H9 (cell line): Measurements from ENCODE around the gene GADD45A. TPM values are rescaled to one million over a fixed set of nuclear protein-coding genes. Genes with fewer than 3 reads are reported as not detected.

Experiments used
- DNase-seq: peaks from one replicate; pipeline ENCODE4 v3.0.0-alpha.2; 2017
- H2AFZ ChIP-seq: one replicate; pipeline ENCODE4 v1.6.1; 2013; ENCODE audit warnings: mild to moderate bottlenecking, low read length, control low read depth, moderate library complexity
- H2AK5ac ChIP-seq: 2 replicates; pipeline ENCODE4 v1.6.1; 2013; ENCODE audit warnings: low read length, control low read depth, mixed read lengths; ENCODE audit not compliant: insufficient read length
- H2BK120ac ChIP-seq: one replicate; pipeline ENCODE4 v1.6.1; 2013; ENCODE audit warnings: low read depth, mild to moderate bottlenecking, low read length, control low read depth, inconsistent platforms; ENCODE audit not compliant: poor library complexity, severe bottlenecking
- H2BK12ac ChIP-seq: 2 replicates; pipeline ENCODE4 v1.6.1; 2013; ENCODE audit warnings: low read length, control low read depth, mixed read lengths, low read depth; ENCODE audit not compliant: insufficient read length
- H2BK15ac ChIP-seq: 2 replicates; pipeline ENCODE4 v1.6.1; 2013; ENCODE audit warnings: low read depth, low read length, control low read depth
- H2BK20ac ChIP-seq: one replicate; pipeline ENCODE4 v1.6.1; 2013; ENCODE audit warnings: low read depth, mild to moderate bottlenecking, low read length, control low read depth, inconsistent platforms; ENCODE audit not compliant: poor library complexity, severe bottlenecking
- H2BK5ac ChIP-seq: 2 replicates; pipeline ENCODE4 v1.6.1; 2013; ENCODE audit warnings: low read length, control low read depth, mixed read lengths; ENCODE audit not compliant: insufficient read length
- H3K14ac ChIP-seq: 2 replicates; pipeline ENCODE4 v1.6.1; 2013; ENCODE audit warnings: low read length, control low read depth; ENCODE audit not compliant: insufficient read depth
- H3K18ac ChIP-seq: 2 replicates; pipeline ENCODE4 v1.6.1; 2013; ENCODE audit warnings: low read depth, mild to moderate bottlenecking, mixed read lengths, low read length, control low read depth; ENCODE audit not compliant: insufficient read length
- H3K23ac ChIP-seq: 2 replicates; pipeline ENCODE4 v1.6.1; 2013; ENCODE audit warnings: low read length, control low read depth, mixed read lengths, low read depth; ENCODE audit not compliant: insufficient read length
- H3K23me2 ChIP-seq: 2 replicates; pipeline ENCODE4 v1.6.1; 2013; ENCODE audit warnings: low read depth, mild to moderate bottlenecking, mixed read lengths, low read length, control low read depth; ENCODE audit not compliant: insufficient read length, poor library complexity, severe bottlenecking
- H3K27ac ChIP-seq: 2 replicates; pipeline ENCODE4 v1.5.1; 2013; ENCODE audit warnings: low read length, control low read depth, mixed read lengths, low read depth; ENCODE audit not compliant: insufficient read length
- H3K27me3 ChIP-seq: 2 replicates; pipeline ENCODE4 v1.6.1; 2013; ENCODE audit warnings: low read length, control low read depth, inconsistent platforms; ENCODE audit not compliant: insufficient read depth
- H3K4ac ChIP-seq: 2 replicates; pipeline ENCODE4 v1.6.1; 2013; ENCODE audit warnings: low read depth, mild to moderate bottlenecking, control low read depth, inconsistent platforms, low read length, moderate library complexity
- H3K4me1 ChIP-seq: 2 replicates; pipeline ENCODE4 v1.6.1; 2013; ENCODE audit warnings: low read length, control low read depth, inconsistent platforms; ENCODE audit not compliant: insufficient read depth
- H3K4me2 ChIP-seq: 2 replicates; pipeline ENCODE4 v1.6.1; 2013; ENCODE audit warnings: low read length, control low read depth, mixed read lengths; ENCODE audit not compliant: insufficient read length, insufficient read depth
- H3K56ac ChIP-seq: 2 replicates; pipeline ENCODE4 v1.6.1; 2013; ENCODE audit warnings: low read depth, mild to moderate bottlenecking, mixed read lengths, low read length, control low read depth; ENCODE audit not compliant: insufficient read length
- H3K79me1 ChIP-seq: 2 replicates; pipeline ENCODE4 v1.6.1; 2013; ENCODE audit warnings: low read depth, mild to moderate bottlenecking, moderate library complexity, low read length, control low read depth, inconsistent platforms; ENCODE audit not compliant: insufficient read depth, poor library complexity, severe bottlenecking
- H3K79me2 ChIP-seq: 2 replicates; pipeline ENCODE4 v1.6.1; 2013; ENCODE audit warnings: low read length, control low read depth, inconsistent platforms; ENCODE audit not compliant: insufficient read depth
- H3K9ac ChIP-seq: 2 replicates; pipeline ENCODE4 v1.6.1; 2013; ENCODE audit warnings: low read length, control low read depth, mixed read lengths; ENCODE audit not compliant: insufficient read length; ENCODE audit errors: extremely low read depth
- H3K9me3 ChIP-seq: one replicate; pipeline ENCODE4 v1.6.1; 2013; ENCODE audit warnings: low read depth, low read length, inconsistent platforms; ENCODE audit not compliant: control insufficient read depth
- H3T11ph ChIP-seq: one replicate; pipeline ENCODE4 v1.6.1; 2013; ENCODE audit warnings: mild to moderate bottlenecking, low read length, control low read depth, inconsistent platforms
- H4K20me1 ChIP-seq: one replicate; pipeline ENCODE4 v1.6.1; 2013; ENCODE audit not compliant: control insufficient read depth, insufficient read length, insufficient read depth
- H4K5ac ChIP-seq: 2 replicates; pipeline ENCODE4 v1.6.1; 2013; ENCODE audit warnings: low read depth, mild to moderate bottlenecking, mixed read lengths, low read length, control low read depth; ENCODE audit not compliant: insufficient read length
- H4K8ac ChIP-seq: replicated peaks from 2 replicates; pipeline ENCODE4 v1.6.1; 2013; ENCODE audit warnings: low read length, control low read depth, mixed read lengths, low read depth; ENCODE audit not compliant: insufficient read length
- H4K91ac ChIP-seq: 2 replicates; pipeline ENCODE4 v1.6.1; 2013; ENCODE audit warnings: low read depth, mild to moderate bottlenecking, moderate library complexity, mixed read lengths, low read length, control low read depth; ENCODE audit not compliant: insufficient read length
- H3K27ac Mint-ChIP-seq, 3 experiments: 2 replicates in 2 of 3; 3 replicates in 1 of 3; pipeline ENCODE4 v1.8.0; 2020 to 2021; ENCODE audit warnings: mixed read lengths in 3 of 3, mild to moderate bottlenecking in 1 of 3, moderate library complexity in 1 of 3
- H3K27me3 Mint-ChIP-seq: 2 replicates; pipeline ENCODE4 v1.8.0; 2021; ENCODE audit warnings: low read depth, mild to moderate bottlenecking, moderate library complexity, mixed read lengths
- H3K36me3 Mint-ChIP-seq, 3 experiments: 2 replicates in 2 of 3; 3 replicates in 1 of 3; pipeline ENCODE4 v1.8.0; 2020 to 2021; ENCODE audit warnings: low read depth in 3 of 3, mixed read lengths in 3 of 3; ENCODE audit not compliant: insufficient read depth in 1 of 3
- H3K4me1 Mint-ChIP-seq, 2 experiments: 2 replicates each; pipeline ENCODE4 v1.8.0; 2020; ENCODE audit warnings: mixed read lengths in 2 of 2
- H3K4me3 Mint-ChIP-seq, 2 experiments: 2 replicates in 1 of 2; 3 replicates in 1 of 2; pipeline ENCODE4 v1.8.0; 2020 to 2021; ENCODE audit warnings: mild to moderate bottlenecking in 2 of 2, mixed read lengths in 2 of 2, moderate library complexity in 1 of 2
- H3K9me3 Mint-ChIP-seq, 2 experiments: 2 replicates in 1 of 2; 3 replicates in 1 of 2; pipeline ENCODE4 v1.8.0; 2020; ENCODE audit warnings: mild to moderate bottlenecking in 2 of 2, mixed read lengths in 2 of 2, moderate library complexity in 1 of 2
- CTCF ChIP-seq: fragments of 200-600 bp; sonication (generic); conservative IDR thresholded peaks from 3 replicates; pipeline ENCODE4 v1.8.0; 2021; ENCODE audit warnings: antibody characterized with exemption, mild to moderate bottlenecking
- WGBS: extraction: QIAGEN DNeasy Blood & Tissue Kit; methylation state at CpG from one replicate; pipeline ENCODE4 v1.1.7; 2013; ENCODE audit warnings: missing lambda C conversion rate, low lambda C conversion rate, mixed read lengths; ENCODE audit not compliant: insufficient read length; ENCODE audit errors: extremely low coverage; 5-methylcytosine and 5-hydroxymethylcytosine counted together
- total RNA-seq: library from RNA; stranded (reverse); gene quantifications from 2 replicates; pipeline ENCODE4 v1.2.1, GENCODE V29; 2021

GADD45A gene
- total RNA-seq, 1 experiment from 2014 or later = 22.8 TPM

GRCh38 chr1:67717876-67718275 lies 32.9 kb downstream of the GADD45A start:
- no peak overlapping the region for H2BK12ac ChIP-seq
- H2BK20ac ChIP-seq = no peak overlapping the region
- no peaks in the 10 kb centered on the region for H3K79me1 ChIP-seq
- no peaks in the 10 kb centered on the region for H3K36me3 Mint-ChIP-seq
- no peaks in the 10 kb centered on the region for H3K27me3 Mint-ChIP-seq
- H3K9ac ChIP-seq = no peak overlapping the region
- no peak overlapping the region for H4K5ac ChIP-seq
- no peak for TF ChIP-seq CTCF
- H3K27me3 ChIP-seq = no peaks in the 10 kb centered on the region
- H3K4me1 ChIP-seq = 0 out of 2 replicates have a peak, but pooled peaks cover 2% of the 10 kb centered on the region
- no peak overlapping the region for H3K4me2 ChIP-seq
- H3K14ac ChIP-seq = no peak overlapping the region; the same call in 1 of the 2 replicates
- no peak overlapping the region for H2BK15ac ChIP-seq
- H3K9me3 ChIP-seq = no peaks in the 10 kb centered on the region
- H3K18ac ChIP-seq = no peak overlapping the region
- peaks cover 15 to 16% of the 10 kb centered on the region in 2 experiments for H3K4me1 Mint-ChIP-seq
- no peaks in the 10 kb centered on the region for H3K23me2 ChIP-seq
- no peak for DNase-seq
- no peak overlapping the region for H2AK5ac ChIP-seq
- no peak overlapping the region for H3K4me3 Mint-ChIP-seq
- H3K56ac ChIP-seq = no peak overlapping the region
- H3T11ph ChIP-seq = no peak overlapping the region
- no peak overlapping the region for H3K27ac ChIP-seq
- no peak overlapping the region for H2AFZ ChIP-seq
- no peak overlapping the region for H3K23ac ChIP-seq
- H3K9me3 Mint-ChIP-seq = no peaks in the 10 kb centered on the region
- no peaks in the 10 kb centered on the region for H3K79me2 ChIP-seq
- WGBS = no CpG with 5 or more reads among the region's 4 CpGs
- no peak overlapping the region for H4K91ac ChIP-seq
- H4K8ac ChIP-seq = no peak overlapping the region
- no peak overlapping the region for H3K27ac Mint-ChIP-seq
- H4K20me1 ChIP-seq = no peaks in the 10 kb centered on the region
- H2BK5ac ChIP-seq = no peak overlapping the region
- no peak overlapping the region for H3K4ac ChIP-seq
- H2BK120ac ChIP-seq = no peak overlapping the region
